HG03045 (cell line): Measurements from ENCODE around the gene ARMC2.

ENCODE experiments used
- ATAC-seq: cut with Tn5 transposase; IDR thresholded peaks from one replicate; pipeline ENCODE4 v1.9.1; 2021; ENCODE audit warnings: mild to moderate bottlenecking, moderate library complexity; ENCODE audit not compliant: unreplicated experiment

The ARMC2 gene

DNA sequence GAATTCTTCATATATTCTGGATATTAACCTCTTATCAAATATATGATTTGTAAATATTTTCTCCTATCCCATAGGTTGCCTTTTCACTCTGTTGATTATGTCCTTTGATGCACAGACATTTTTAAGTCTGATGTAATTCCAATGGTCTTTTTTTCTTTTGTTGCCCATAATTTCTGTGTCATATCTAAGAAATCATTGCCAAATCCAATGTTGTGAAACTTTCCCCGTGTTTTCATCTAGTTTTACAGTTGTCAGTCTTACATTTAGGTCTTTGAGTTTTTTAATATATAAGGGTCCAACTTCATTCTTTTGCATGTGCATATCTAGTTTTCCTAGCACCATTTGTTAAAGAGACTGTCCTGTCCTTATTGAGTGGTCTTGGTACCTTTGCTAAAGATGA lies 134.9 kb downstream of the ARMC2 start:
- no peak for ATAC-seq

DNA sequence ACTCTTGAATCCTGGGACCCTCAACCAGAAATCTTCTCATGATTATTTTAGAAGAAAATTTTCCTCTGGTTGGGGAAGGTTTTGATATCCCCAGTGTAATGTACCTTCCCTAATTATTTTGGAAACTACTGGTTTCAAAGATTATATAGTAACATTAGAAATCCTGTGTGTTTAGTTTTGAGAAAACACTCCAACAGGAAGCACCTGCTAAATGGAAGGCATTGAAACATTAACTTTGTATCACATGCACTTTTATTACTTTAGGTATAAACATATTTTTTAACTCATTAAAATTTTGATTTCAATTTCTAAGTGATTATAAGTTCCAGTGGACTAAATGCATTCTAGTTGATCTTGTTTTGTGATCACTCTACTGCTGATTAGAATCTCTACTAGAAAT lies 137.1 kb downstream of the ARMC2 start:
- no peak for ATAC-seq

GRCh38 chr6:108987156-108987555 lies 138.9 kb downstream of the ARMC2 start:
- ATAC-seq, result no peak

DNA sequence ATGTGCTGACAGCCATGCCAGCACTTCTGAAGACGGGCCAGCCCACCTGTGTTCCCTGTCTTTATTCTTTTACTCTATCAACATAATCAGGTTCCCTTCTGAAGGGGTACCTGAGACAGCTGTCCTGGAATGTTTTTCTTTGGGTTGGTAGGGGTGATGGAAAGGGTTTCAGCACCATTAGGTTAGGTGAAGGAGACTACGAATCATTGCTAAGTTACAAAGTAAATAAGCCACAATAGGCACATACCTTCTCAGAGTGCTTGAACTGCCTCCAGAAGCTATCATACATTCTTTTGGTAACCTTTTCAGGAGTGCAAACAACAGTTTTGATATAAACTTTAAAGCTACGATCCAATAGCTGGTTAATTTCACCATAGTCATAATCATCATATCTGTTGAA lies 140.1 kb downstream of the ARMC2 start:
- ATAC-seq, result no peak

DNA sequence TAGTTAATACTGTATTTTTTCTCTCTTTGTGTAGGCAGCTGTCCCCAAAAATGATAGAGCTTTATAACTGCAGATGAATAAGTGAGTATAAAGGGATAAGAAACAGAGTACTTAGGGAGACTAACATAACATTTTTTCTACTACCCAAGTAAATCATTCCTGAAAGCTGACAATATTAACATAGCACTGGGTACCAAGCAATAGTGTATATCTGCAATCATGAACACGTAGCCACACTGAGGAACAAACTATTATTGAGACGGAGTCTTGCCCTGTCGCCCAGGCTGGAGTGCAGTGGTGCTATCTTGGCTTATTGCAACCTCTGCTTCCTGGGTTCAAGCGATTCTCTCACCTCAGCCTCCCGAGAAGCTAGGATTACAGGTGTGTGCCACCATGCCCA lies 140.5 kb downstream of the ARMC2 start:
- ATAC-seq, result no peak

DNA sequence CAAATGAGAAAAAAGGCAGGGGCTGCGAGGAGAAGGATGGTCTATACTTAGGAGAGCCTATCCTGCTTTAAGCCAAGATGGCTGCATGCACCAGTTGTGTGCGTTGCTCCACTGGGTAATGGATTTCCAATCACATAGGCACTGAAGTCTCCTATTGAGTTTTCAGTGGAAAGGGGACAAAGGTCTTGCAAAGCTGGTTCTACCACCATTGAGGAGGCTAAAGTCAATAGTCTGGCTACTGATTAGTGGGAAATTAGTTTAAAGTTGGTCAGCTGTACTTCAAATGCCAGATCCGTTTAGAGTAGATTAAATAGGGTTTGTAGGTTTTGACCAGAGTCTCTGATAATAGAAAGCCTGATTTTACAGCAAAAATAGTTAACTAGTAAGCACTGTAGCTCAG lies 141.5 kb downstream of the ARMC2 start:
- no peak for ATAC-seq

GRCh38 chr6:108993876-108994275 lies 145.7 kb downstream of the ARMC2 start:
- no peak for ATAC-seq

- ATAC-seq, result no peak
Measured at GRCh38 chr6:108995296-108995695, 147.1 kb downstream of the ARMC2 start.

GRCh38 chr6:108996208-108996607 lies 148.0 kb downstream of the ARMC2 start:
- no peak for ATAC-seq

- no peak for ATAC-seq
Measured at GRCh38 chr6:108998485-108998884, 150.3 kb downstream of the ARMC2 start.

- no peak for ATAC-seq
Measured at GRCh38 chr6:108999428-108999827, 151.2 kb downstream of the ARMC2 start.

GRCh38 chr6:109000289-109000688 lies 152.1 kb downstream of the ARMC2 start:
- ATAC-seq, result no peak

DNA sequence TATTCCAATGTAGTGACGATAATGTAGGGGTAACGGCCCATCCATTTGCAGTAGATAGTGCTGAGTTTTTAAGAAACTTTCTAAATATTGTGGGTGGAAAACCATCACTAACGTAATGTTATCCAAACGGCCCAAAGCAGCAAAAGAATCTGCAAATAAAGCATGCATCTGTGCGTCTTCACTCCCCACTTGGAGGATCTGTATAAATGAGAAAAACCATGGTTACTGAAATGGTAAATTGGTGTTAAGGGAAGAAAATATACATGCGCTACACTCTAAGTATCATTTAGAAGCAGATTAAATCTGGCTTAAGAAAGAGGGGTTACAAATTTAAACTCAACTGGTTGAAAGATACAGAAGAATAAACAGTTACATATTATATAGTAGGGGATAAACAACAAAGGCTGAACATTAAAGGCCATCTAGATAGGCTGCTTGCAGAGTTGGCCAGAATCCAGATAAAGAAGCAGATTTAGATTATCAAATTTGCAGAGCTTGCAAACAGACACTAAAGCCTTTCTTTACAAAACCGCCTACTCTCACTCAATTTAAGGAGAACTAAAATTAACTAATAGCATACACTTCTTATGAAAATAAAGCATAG lies 153.2 kb downstream of the ARMC2 start:
- ATAC-seq, result no peak

- ATAC-seq, result no peak
Measured at GRCh38 chr6:109002051-109002697, 154.0 kb downstream of the ARMC2 start.

- ATAC-seq, result no peak
Measured at GRCh38 chr6:109002882-109003281, 154.7 kb downstream of the ARMC2 start.

GRCh38 chr6:109006818-109007217 lies 158.6 kb downstream of the ARMC2 start:
- ATAC-seq, result no peak

DNA sequence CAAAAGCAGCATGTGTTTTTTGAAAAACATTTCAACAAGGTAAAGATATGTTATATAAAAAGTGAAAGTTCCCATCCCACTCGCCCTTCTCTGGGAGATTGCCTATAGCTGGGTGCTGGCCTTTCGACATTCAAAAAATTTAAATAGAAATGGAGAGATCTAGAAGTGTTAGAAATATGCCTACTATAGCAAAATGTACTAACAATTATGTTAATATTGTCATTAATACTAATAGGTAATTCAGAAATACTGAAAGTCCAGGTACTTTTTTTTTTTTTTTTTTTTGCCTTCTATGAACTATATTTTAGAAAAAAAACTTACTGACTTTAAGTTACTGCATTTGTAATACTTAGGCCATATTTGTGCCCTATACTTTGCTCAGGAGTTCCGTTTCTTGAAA lies 159.3 kb downstream of the ARMC2 start:
- ATAC-seq, result no peak

DNA sequence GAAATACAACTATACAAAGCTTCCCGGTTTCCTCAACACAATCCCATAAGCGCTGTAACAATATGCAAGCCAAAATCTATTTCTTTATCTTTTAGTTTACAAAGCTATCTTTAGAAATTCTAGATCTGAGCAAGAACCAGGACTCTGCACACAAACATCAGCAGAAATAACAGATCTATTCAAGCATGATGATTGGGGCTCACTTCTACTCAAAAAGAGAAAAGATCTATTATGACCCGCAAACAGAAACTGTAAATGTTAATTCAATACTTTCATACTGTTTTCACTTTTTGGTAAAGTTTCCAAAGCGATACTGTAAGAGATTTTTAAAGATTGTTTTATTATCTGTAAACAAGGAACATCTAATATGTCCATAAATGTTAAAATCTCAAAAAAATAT lies 159.8 kb downstream of the ARMC2 start:
- ATAC-seq, result no peak

DNA sequence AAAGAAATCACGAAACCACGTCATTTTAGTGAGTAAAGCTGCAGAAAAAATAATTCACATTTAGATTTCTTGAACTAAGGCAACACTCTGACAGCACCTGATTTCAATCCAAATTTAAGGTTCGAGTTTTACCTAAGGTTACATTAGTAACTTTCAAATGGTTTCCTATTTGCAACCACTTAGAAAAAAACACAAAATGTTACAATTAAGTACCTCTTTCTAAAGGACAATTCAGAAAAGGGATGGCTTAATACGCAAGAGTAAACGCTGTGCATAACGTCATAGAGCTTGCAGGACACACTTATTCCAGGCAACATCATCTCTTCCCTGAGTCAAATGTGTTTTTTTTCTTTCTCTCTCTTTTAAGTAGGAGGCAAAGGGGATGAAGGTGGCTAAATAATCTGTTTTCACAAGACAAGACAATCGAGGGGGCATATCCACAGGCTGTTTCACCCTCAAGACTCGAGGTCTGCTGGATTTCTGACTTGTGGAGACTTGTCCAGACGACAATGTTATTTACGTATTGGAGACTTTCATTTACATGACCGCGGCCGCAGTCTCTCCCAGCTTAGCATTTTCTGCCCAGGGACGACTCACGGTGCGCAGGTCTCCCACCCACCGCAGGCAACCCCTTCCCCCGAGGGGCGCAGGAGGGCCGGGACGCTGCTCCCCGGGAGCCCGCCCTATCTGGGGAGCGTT lies 160.5 kb downstream of the ARMC2 start:
- peak; percentile 23 for ATAC-seq

DNA sequence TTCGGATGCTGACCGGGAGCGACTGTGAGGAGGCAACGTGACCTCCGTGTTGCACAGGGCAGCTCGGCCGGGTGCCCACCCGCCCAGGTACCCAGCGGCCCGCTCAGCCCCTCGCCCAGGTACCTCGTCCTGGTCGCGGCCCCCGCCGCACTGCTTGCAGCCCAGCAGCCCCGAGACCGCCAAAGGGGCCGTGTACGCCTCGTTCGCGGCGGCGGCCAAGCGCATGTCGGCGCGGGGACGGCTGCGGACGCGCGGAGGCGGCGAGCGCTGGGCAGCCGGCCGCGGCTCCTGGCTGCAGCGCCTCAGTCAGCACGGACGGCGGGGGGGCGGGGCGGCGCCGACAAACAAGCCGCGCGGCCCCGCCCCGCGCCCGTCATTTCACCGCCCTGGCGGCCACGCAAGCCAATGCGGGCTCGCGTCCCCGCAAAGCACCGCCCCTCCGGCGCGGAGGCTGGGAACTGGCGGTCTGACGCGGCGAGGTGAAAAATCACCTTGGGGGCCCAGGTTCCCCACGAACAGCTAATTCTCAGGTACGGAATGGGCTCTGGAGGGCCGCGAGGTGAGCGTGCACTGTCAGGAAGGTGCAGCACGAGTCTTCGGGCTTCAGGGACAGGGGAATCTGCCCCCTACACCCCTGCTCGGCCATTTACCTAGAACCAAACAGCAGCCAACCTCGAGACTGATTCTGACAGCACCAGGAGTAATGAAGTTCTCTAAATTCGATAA lies 161.2 kb downstream of the ARMC2 start:
- peak; percentile 97 for ATAC-seq

DNA sequence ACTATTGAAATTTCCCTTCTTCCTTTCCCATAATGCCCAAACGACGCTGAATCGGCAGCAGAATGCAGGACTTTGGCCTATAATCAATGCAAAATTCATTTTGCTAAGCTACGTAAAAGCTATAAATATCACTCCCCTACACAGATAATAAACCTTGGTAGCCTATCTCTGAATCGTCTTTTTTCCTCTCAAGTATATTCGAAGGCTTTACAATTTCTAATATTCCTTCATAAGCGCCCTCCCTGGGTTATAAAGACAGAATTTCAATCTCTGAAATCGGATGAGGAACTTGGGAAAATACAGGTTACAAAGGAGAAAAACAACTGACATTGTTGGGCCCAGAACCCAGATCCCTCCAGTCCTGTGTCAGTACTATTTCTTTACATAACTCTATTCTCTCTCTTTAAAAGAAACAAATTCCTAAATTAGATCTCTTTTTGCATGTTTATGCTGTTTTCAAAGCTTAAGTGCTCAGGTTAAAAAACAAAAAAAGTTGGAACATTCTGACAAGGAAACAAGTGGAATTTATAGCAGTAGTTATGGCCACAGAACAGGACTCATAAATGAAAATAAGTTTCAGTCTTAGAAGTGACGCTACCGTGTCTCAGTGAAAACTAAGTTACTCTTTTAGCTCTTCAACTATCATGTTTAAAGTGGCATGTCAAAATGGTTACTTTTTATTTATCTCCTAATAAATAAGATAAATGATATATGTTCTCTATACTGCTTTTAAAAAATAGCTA lies 161.9 kb downstream of the ARMC2 start:
- no peak for ATAC-seq
